ENCODE measurements around the gene CTDSPL. TPM values are rescaled to one million over a fixed set of nuclear protein-coding genes. Genes with fewer than 3 reads are reported as not detected.

Gene CTDSPL
- total RNA-seq, 2 donors from 2014 or later, result 27.8 to 30.7 TPM

DNA sequence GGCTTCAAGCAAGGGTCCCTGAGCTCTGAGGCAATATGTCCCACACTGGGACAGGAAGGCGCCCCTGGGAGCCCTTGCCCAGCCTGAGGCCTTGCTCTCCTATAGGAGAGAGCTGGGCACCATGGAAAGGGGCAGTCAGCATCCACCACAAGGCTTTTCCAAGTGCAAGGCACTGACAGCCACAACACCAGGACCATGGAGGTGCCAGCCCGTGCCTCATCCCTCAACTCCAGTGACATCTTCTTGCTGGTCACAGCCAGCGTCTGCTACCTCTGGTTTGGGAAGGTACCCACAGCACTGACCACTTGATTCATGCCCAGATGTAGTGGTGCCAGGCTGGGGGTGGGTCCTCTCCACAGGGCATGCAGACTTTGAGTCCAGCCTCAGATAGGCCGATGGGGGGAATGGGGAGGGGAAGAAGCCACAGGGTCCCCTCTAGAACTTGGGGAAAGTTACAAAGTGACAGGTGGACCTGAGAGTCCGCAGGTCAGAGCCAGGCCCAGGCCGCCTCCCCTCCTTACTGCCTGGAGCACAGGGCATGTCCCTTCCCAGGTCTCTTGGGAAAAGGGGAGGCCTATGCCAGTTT, 140.7 kb downstream of the CTDSPL start:
- H3K27ac ChIP-seq (ENCODE audit: low read depth, low read length), result no peak overlapping the region

DNA sequence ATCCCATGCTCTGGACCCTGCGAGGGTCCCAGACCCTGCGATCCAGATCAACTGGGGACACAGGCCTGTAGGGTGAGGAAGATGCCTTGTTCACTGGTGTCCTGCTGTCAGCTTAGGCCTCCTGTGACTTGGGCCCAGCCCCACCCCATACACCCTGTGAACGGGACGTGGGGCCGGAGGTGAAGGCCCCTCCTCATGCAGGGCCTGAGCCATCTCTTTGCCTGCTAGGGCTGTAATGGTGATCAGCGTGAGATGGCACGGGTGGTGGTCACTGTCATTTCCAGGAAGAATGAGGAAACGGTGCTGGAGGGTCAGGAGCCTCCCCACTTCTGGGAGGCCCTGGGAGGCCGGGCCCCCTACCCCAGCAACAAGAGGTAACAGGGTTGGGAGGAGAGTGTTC, 141.3 kb downstream of the CTDSPL start:
- H3K27ac ChIP-seq (ENCODE audit: low read depth, low read length), result no peak overlapping the region
- no peaks in the 10 kb centered on the region for H3K27me3 ChIP-seq (ENCODE audit: control insufficient read depth, insufficient read depth, low read length, poor library complexity, severe bottlenecking)
- peaks cover 13% of the 10 kb centered on the region for H3K4me1 Mint-ChIP-seq
- no peak overlapping the region for H3K4me3 Mint-ChIP-seq
- WGBS, 2 experiments (ENCODE audit: insufficient coverage in 1 of 2, insufficient read length in 1 of 2), result 84 to 88% methylated on average over 4 to 9 of the region's 9 CpGs
- H3K4me3 ChIP-seq (ENCODE audit: low read length), result no peak overlapping the region
- H3K9ac ChIP-seq (ENCODE audit: extremely low read depth, low read length, poor library complexity, severe bottlenecking), result no peak overlapping the region
- H3K9me3 ChIP-seq (ENCODE audit: control insufficient read depth, low read length), result no peaks in the 10 kb centered on the region
- DNase-seq, result no peak
- no peaks in the 10 kb centered on the region for H3K27me3 Mint-ChIP-seq (ENCODE audit: insufficient read depth)
- TF ChIP-seq, protein P1, sequence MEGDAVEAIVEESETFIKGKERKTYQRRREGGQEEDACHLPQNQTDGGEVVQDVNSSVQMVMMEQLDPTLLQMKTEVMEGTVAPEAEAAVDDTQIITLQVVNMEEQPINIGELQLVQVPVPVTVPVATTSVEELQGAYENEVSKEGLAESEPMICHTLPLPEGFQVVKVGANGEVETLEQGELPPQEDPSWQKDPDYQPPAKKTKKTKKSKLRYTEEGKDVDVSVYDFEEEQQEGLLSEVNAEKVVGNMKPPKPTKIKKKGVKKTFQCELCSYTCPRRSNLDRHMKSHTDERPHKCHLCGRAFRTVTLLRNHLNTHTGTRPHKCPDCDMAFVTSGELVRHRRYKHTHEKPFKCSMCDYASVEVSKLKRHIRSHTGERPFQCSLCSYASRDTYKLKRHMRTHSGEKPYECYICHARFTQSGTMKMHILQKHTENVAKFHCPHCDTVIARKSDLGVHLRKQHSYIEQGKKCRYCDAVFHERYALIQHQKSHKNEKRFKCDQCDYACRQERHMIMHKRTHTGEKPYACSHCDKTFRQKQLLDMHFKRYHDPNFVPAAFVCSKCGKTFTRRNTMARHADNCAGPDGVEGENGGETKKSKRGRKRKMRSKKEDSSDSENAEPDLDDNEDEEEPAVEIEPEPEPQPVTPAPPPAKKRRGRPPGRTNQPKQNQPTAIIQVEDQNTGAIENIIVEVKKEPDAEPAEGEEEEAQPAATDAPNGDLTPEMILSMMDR (conservative IDR thresholded peaks at IDR 0.05), result no peak
- H3K9me3 Mint-ChIP-seq, result no peaks in the 10 kb centered on the region
- H3K36me3 ChIP-seq (ENCODE audit: control insufficient read depth, insufficient read depth, low read length), result no peaks in the 10 kb centered on the region
- H3K36me3 Mint-ChIP-seq (ENCODE audit: low read depth), result peaks cover 32% of the 10 kb centered on the region
- no peak overlapping the region for H3K27ac Mint-ChIP-seq
- peaks cover 8% of the 10 kb centered on the region for H3K4me1 ChIP-seq (ENCODE audit: control insufficient read depth, insufficient read depth, low read length)

More for the DNA sequence above, 140.7 kb downstream of the CTDSPL start:
- Histone ChIP-seq H3K4me1 (ENCODE audit: control insufficient read depth, insufficient read depth, low read length) (peaks cover 8% of the 10 kb centered on the region), H3K36me3 (ENCODE audit: control insufficient read depth, insufficient read depth, low read length) (no peaks in the 10 kb centered on the region), H3K4me3 (ENCODE audit: low read length) (no peak overlapping the region), H3K9ac (ENCODE audit: extremely low read depth, low read length, poor library complexity, severe bottlenecking) (no peak overlapping the region), H3K27me3 (ENCODE audit: control insufficient read depth, insufficient read depth, low read length, poor library complexity, severe bottlenecking) (no peaks in the 10 kb centered on the region), H3K9me3 (ENCODE audit: control insufficient read depth, low read length) (no peaks in the 10 kb centered on the region)
- Mint-ChIP-seq H3K27me3 (ENCODE audit: insufficient read depth) (no peaks in the 10 kb centered on the region), H3K4me3 (no peak overlapping the region), H3K4me1 (peaks cover 13% of the 10 kb centered on the region), H3K9me3 (no peaks in the 10 kb centered on the region), H3K36me3 (ENCODE audit: low read depth) (peaks cover 27% of the 10 kb centered on the region), H3K27ac (no peak overlapping the region)
- 91 to 94% methylated on average over 4 to 6 of the region's 6 CpGs for WGBS, 2 experiments (ENCODE audit: insufficient coverage in 1 of 2, insufficient read length in 1 of 2)
- TF ChIP-seq, protein P1 (conservative IDR thresholded peaks at IDR 0.05), result no peak
- no peak for DNase-seq

DNA sequence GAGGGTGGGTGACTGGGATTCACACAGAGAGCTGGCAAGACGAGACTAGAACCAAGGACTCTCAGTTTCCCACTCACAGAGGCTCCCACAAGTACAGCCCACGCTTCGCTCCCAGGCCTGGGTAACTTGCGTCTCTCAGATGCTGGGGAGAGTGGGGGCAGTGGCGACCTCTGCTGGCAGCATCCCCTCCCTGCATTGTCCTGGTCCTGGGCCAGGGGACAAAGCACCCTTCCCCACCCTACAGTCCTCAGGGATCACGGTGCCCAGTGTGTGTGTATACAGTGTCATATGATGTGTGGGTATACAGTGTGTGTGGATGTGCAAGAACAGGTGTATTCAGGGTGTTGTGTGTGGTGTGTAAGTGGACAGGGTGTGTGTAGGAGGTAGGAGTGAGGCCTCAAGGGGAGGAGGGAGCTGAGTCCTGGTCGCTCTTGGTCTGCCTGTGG, 141.7 kb downstream of the CTDSPL start:
- H3K4me1 ChIP-seq (ENCODE audit: control insufficient read depth, insufficient read depth, low read length), result peaks cover 4% of the 10 kb centered on the region
- no peaks in the 10 kb centered on the region for H3K27me3 ChIP-seq (ENCODE audit: control insufficient read depth, insufficient read depth, low read length, poor library complexity, severe bottlenecking)
- no peaks in the 10 kb centered on the region for H3K36me3 ChIP-seq (ENCODE audit: control insufficient read depth, insufficient read depth, low read length)
- WGBS, 2 experiments (ENCODE audit: insufficient coverage in 1 of 2, insufficient read length in 1 of 2), result 33 to 38% methylated on average over 3 to 7 of the region's 7 CpGs
- Mint-ChIP-seq H3K9me3 (no peaks in the 10 kb centered on the region), H3K36me3 (ENCODE audit: low read depth) (peaks cover 35% of the 10 kb centered on the region), H3K27ac (no peak overlapping the region), H3K4me3 (no peak overlapping the region), H3K4me1 (peaks cover 10% of the 10 kb centered on the region), H3K27me3 (ENCODE audit: insufficient read depth) (no peaks in the 10 kb centered on the region)
- DNase-seq, result peak; percentile 95
- H3K4me3 ChIP-seq (ENCODE audit: low read length), result no peak overlapping the region
- TF ChIP-seq, protein P1 (conservative IDR thresholded peaks at IDR 0.05), result peak; percentile 97
- H3K27ac ChIP-seq (ENCODE audit: low read depth, low read length), result no peak overlapping the region
- no peaks in the 10 kb centered on the region for H3K9me3 ChIP-seq (ENCODE audit: control insufficient read depth, low read length)
- no peak overlapping the region for H3K9ac ChIP-seq (ENCODE audit: extremely low read depth, low read length, poor library complexity, severe bottlenecking)

All from endodermal cell (in vitro differentiated cells).